ENCODE data around the gene TRPM7.
"Not testable (repeated sequence)": the region's sequence is repeated elsewhere in the genome, so short reads cannot be mapped to it uniquely, and the experiment has no call there.

TRPM7 gene

GRCh38 chr15:50593761-50594160 is 92.8 kb downstream of the TRPM7 start:
- no peak for FAIRE-seq
- DNase-seq (ENCODE audit: insufficient read length, low spot score), result no peak

- FAIRE-seq, result no peak
These were observed 96.3 kb downstream of the TRPM7 start for GRCh38 chr15:50590288-50590687.

GRCh38 chr15:50577492-50577891 is 109.1 kb downstream of the TRPM7 start:
- DNase-seq (ENCODE audit: insufficient read length, low spot score) (no peak), FAIRE-seq (no peak)

More at GRCh38 chr15:50590288-50590687, 96.3 kb downstream of the TRPM7 start:
- no peak for DNase-seq (ENCODE audit: insufficient read length, low spot score)

- no peak for DNase-seq (ENCODE audit: insufficient read length, low spot score)
- no peak for FAIRE-seq
These were observed 110.4 kb downstream of the TRPM7 start for GRCh38 chr15:50576166-50576565.

- FAIRE-seq, result not testable (repeated sequence)
These were observed 112.8 kb downstream of the TRPM7 start for GRCh38 chr15:50573842-50574241.

GRCh38 chr15:50563756-50564155 is 122.8 kb downstream of the TRPM7 start:
- FAIRE-seq, result no peak
- no peak for DNase-seq (ENCODE audit: insufficient read length, low spot score)

More at GRCh38 chr15:50573842-50574241, 112.8 kb downstream of the TRPM7 start:
- not testable (repeated sequence) for DNase-seq (ENCODE audit: insufficient read length, low spot score)

GRCh38 chr15:50562735-50563640 is 123.6 kb downstream of the TRPM7 start:
- no peak for FAIRE-seq

GRCh38 chr15:50558012-50558411 is 128.6 kb downstream of the TRPM7 start:
- DNase-seq (ENCODE audit: insufficient read length, low spot score) (no peak), FAIRE-seq (no peak)

More at GRCh38 chr15:50562735-50563640, 123.6 kb downstream of the TRPM7 start:
- DNase-seq (ENCODE audit: insufficient read length, low spot score), result no peak

GRCh38 chr15:50556642-50557371 is 129.8 kb downstream of the TRPM7 start:
- no peak for FAIRE-seq
- DNase-seq (ENCODE audit: insufficient read length, low spot score), result no peak

- FAIRE-seq, result no peak
- no peak for DNase-seq (ENCODE audit: insufficient read length, low spot score)
These were observed 134.4 kb downstream of the TRPM7 start for GRCh38 chr15:50552238-50552637.

GRCh38 chr15:50549326-50549725 is 137.3 kb downstream of the TRPM7 start:
- FAIRE-seq, result no peak
- no peak for DNase-seq (ENCODE audit: insufficient read length, low spot score)

- no peak for DNase-seq (ENCODE audit: insufficient read length, low spot score)
- FAIRE-seq, result no peak
These were observed 140.0 kb downstream of the TRPM7 start, which contains the start of gene USP50 for GRCh38 chr15:50546566-50546965. Gene USP50, minus strand, starts transcription at chr15:50546666. Its CDS starts 141 bp downstream, at chr15:50546525.

GRCh38 chr15:50544368-50544767 is 142.2 kb downstream of the TRPM7 start:
- FAIRE-seq, result no peak

GRCh38 chr15:50543556-50543955 is 143.0 kb downstream of the TRPM7 start:
- FAIRE-seq (no peak), DNase-seq (ENCODE audit: insufficient read length, low spot score) (no peak)

More at GRCh38 chr15:50544368-50544767, 142.2 kb downstream of the TRPM7 start:
- no peak for DNase-seq (ENCODE audit: insufficient read length, low spot score)

GRCh38 chr15:50542887-50543210 is 143.7 kb downstream of the TRPM7 start:
- no peak for DNase-seq (ENCODE audit: insufficient read length, low spot score)
- no peak for FAIRE-seq

- FAIRE-seq (no peak), DNase-seq (ENCODE audit: insufficient read length, low spot score) (no peak)
These were observed 154.8 kb downstream of the TRPM7 start for GRCh38 chr15:50531766-50532165.

- FAIRE-seq, result no peak
- no peak for DNase-seq (ENCODE audit: insufficient read length, low spot score)
These were observed 155.4 kb downstream of the TRPM7 start for GRCh38 chr15:50531163-50531562.

- DNase-seq (ENCODE audit: insufficient read length, low spot score) (no peak), FAIRE-seq (no peak)
These were observed 162.7 kb downstream of the TRPM7 start for GRCh38 chr15:50523851-50524251.

GRCh38 chr15:50519740-50520425 is 166.7 kb downstream of the TRPM7 start:
- DNase-seq (ENCODE audit: insufficient read length, low spot score), result no peak
- no peak for FAIRE-seq

- no peak for DNase-seq (ENCODE audit: insufficient read length, low spot score)
- FAIRE-seq, result no peak
These were observed 173.6 kb downstream of the TRPM7 start for GRCh38 chr15:50513001-50513400.
